Measurements from ENCODE around the gene ABR.
A peak's percentile ranks its signal among the peaks of the same experiment; 100 is the strongest.
"Not testable (repeated sequence)": the region's sequence is repeated elsewhere in the genome, so short reads cannot be mapped to it uniquely, and the experiment has no call there.

Gene ABR

GRCh38 chr17:987931-988330, 191.8 kb downstream of the ABR start:
- H3K27ac ChIP-seq, result no peak overlapping the region
- no peak overlapping the region for H3K4me3 ChIP-seq

DNA sequence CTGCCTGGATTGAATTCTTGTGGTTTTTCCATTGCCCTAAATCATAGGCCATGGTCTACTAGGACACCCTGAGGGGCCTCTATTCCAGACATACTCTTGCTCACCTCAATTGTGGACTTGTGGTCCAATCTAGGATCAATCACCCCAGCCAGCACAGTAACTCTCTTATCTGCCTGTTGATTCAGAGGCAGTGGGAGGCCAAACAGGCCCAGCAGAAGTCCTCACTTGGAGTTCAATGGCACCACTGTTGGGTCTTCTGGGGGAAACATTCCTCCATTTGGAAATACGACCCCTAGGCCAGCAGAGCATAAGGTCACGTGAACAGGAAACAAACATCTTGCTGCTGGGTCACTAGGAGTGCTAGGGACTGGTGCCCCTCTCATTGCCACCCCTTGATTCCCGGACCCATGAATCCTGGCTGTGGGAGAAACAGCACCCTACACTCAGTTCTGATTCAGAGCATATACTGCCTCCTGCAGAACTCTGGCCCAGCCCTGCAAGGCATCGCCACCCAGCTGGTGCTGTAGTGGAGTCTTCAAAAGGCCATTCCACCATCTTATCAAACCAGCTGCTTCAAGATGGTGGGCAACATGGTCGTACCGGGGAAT, 193.4 kb downstream of the ABR start:
- Histone ChIP-seq H3K27ac (no peak overlapping the region), H3K4me3 (no peak overlapping the region)

- Histone ChIP-seq H3K27ac (no peak overlapping the region), H3K4me3 (no peak overlapping the region)
Observed at GRCh38 chr17:983921-984320, 195.9 kb downstream of the ABR start.

GRCh38 chr17:981292-981658, 198.5 kb downstream of the ABR start:
- no peak overlapping the region for H3K27ac ChIP-seq
- no peak overlapping the region for H3K4me3 ChIP-seq

GRCh38 chr17:980406-981291, 199.1 kb downstream of the ABR start:
- Histone ChIP-seq H3K27ac (peak overlapping the region in 17 of 21 experiments; percentile 19 to 82 (median 66)), H3K4me3 (peak overlapping the region; percentile 58 to 75 (median 67))

GRCh38 chr17:979539-980405, 200.0 kb downstream of the ABR start, which contains the start of gene NXN:
NXN (minus strand) TSS chr17:979776.
- peak within 1 kb of the TSS; percentile 58 to 75 (median 67) for H3K4me3 ChIP-seq
- H3K27ac ChIP-seq, result peak within 1 kb of the TSS; percentile 58 to 91 (median 82)

- Histone ChIP-seq H3K4me3 (peak overlapping the region; percentile 58 to 75 (median 67)), H3K27ac (peak overlapping the region in 18 of 21 experiments; percentile 37 to 91 (median 82))
Observed at GRCh38 chr17:979212-979538, 200.6 kb downstream of the ABR start.

DNA sequence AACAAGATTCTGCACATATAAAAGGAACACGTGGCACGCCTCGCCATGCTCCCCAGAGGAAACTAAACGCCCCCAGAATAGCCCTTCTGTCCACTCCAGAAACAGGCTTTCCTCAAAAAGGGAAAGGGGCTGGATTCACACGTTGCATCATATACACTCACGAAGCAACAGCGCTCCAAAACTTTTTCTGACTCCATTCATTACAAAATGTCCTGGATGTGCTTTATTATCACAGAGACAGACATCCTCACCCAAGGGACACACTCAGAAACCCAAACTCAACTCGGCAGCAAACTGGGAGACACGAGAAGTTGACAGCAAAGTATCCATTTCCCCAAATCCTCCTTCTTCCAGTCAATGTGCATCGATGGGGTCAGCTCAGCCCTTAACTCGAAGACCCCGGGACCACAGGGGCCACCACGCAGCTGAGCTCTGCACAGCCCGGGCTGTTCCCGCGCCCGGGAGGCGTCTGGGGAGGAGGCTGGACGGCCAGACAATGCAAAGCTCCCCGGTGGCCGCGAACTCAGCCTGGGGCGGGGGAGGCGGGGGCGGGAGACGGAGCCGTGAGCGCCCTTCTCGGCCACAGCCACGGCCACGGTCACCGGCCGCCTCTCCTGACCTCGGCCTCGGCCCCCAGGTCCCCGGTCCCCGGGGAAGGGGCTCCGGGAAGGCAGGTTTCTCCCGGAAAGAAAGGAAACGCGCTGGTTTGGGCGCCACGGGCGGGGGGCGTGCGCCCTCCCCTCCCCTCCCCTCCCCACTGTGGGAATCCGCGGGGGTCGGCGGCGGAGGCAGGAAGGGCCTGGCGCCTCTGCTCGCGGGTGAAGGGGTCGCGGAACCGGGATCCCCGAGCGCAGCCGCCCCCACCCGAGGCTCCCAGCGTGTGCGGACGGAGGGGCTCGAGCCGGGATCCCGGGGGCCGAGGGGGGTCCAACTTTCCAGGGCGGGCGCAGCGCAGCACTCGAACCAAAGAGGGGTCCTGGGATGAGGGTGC, 201.4 kb downstream of the ABR start:
- H3K4me3 ChIP-seq, result peak overlapping the region; percentile 58 to 75 (median 67)
- H3K27ac ChIP-seq, result peak overlapping the region; percentile 58 to 91 (median 82)

GRCh38 chr17:977166-977565, 202.6 kb downstream of the ABR start:
- Histone ChIP-seq H3K27ac (peak overlapping the region in 5 of 21 experiments; percentile 25 to 89 (median 29)), H3K4me3 (peak overlapping the region in 3 of 7 experiments; percentile 58 to 73 (median 59))

DNA sequence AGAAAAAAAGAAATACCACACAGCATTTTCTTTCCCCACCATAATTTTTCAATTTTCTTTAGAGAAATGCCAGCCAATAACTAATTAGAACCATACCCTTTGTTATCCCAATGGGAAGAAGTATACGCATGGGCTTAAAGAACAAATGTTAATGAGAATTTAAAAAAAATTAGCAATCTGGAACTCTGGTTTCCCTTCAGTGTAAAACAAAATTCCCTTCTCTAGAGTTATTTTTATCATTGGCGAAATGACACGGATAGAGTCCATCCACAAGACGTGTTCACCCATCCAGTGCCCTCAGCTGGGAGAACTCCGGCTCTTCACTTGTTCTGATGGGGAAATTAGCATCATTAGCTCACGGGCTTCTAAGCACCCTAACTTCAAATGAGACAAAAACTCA, 203.5 kb downstream of the ABR start:
- Histone ChIP-seq H3K27ac (peak overlapping the region in 3 of 21 experiments; percentile 9 to 57 (median 40)), H3K4me3 (no peak overlapping the region)

- no peak overlapping the region for H3K4me3 ChIP-seq
- H3K27ac ChIP-seq, result peak overlapping the region in 3 of 21 experiments; percentile 2 to 31 (median 28)
Observed at GRCh38 chr17:975371-975915, 204.3 kb downstream of the ABR start.

DNA sequence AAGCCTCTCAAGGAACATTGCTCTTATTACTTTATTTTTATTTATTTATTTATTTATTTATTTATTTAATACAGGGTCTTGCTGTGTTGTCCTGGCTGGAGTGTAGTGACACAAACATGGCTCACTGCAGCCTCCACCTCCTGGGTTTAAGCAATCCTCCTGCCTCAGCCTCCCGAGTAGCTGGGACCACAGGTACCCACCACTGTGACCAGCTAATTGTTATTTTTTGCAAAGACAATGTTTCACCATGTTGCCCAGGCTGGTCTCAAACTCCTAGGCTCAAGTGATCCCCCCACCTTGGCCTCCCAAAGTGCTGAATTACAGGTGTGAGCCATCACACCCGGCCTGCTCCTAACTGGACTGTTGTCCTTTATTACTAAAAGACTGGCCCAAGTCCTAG, 205.0 kb downstream of the ABR start:
- H3K27ac ChIP-seq, result not testable (repeated sequence)

DNA sequence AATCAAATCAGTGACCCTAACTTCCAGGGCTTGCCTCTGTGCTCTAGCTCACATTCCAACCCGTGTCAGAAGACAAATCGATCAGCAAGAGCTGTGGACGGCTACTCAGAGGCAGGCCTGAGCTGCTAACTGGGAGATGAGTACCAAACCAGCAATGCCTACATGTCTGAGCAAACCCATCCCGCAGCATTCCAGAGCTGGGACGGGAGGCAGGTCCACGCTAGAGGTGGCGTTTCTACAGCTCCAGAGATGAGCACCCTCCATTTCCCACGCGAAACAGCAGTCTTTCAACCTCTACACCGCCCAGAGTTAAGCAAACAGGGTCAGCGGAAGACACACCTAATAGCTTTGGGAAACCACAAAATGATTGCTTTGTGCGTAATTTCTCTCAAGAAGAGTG, 206.7 kb downstream of the ABR start:
- H3K27ac ChIP-seq, result peak overlapping the region in 7 of 21 experiments; percentile 3 to 48 (median 36)
- H3K4me3 ChIP-seq, result no peak overlapping the region

More for the DNA sequence above, 205.0 kb downstream of the ABR start:
- H3K4me3 ChIP-seq, result not testable (repeated sequence)

- H3K4me3 ChIP-seq, result not testable (repeated sequence)
- peak overlapping the region in 1 of 21 experiments; percentile 15 for H3K27ac ChIP-seq
Observed at GRCh38 chr17:971861-972260, 207.9 kb downstream of the ABR start.

DNA sequence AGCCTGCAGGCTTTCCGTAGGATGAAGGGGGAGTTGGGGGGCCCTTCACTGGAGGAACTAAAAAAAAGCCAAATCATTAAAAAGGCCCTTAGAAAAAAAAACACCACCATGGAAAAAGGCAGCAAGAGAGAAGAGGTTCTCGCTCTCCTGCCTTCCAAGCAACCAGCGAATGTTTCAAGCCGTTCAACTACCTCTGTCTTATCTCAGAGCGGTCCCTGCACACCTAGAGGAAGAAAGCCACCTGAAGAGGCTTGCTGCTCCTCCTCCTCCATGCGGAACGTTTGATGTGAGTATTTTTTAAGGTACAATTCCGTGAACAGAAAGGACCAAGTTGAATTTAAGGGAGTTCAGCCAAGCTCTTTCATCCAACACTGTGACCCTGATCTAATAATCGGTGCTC, 209.4 kb downstream of the ABR start:
- peak overlapping the region in 2 of 21 experiments; percentile 13 to 21 for H3K27ac ChIP-seq
- H3K4me3 ChIP-seq, result no peak overlapping the region

DNA sequence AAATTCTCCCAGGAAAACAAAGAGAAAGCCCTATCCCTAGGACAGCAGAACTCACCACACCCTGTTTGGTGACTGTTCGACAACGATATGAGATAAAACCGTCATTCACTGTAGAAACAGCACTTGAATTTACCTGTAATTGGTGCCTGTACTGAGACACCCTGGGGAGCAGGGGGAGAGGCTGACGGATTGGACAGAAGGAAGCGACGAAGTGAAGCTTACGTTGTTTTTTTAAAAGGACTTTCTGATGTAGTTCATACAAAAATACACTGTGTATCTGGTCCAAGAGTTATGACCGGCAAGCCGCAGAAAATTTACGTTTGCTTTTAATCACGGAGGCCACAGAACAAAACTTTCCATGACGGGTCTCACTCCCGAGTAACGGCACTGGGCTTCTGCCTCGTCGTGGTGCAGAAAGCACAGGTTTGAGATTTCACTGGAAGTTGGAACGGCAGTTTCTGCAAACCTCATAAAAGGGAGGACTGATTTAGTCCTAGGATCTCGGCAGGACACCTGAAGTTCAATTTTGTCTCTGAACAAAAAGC, 209.9 kb downstream of the ABR start:
- Histone ChIP-seq H3K27ac (peak overlapping the region in 3 of 21 experiments; percentile 9 to 21 (median 13)), H3K4me3 (no peak overlapping the region)

DNA sequence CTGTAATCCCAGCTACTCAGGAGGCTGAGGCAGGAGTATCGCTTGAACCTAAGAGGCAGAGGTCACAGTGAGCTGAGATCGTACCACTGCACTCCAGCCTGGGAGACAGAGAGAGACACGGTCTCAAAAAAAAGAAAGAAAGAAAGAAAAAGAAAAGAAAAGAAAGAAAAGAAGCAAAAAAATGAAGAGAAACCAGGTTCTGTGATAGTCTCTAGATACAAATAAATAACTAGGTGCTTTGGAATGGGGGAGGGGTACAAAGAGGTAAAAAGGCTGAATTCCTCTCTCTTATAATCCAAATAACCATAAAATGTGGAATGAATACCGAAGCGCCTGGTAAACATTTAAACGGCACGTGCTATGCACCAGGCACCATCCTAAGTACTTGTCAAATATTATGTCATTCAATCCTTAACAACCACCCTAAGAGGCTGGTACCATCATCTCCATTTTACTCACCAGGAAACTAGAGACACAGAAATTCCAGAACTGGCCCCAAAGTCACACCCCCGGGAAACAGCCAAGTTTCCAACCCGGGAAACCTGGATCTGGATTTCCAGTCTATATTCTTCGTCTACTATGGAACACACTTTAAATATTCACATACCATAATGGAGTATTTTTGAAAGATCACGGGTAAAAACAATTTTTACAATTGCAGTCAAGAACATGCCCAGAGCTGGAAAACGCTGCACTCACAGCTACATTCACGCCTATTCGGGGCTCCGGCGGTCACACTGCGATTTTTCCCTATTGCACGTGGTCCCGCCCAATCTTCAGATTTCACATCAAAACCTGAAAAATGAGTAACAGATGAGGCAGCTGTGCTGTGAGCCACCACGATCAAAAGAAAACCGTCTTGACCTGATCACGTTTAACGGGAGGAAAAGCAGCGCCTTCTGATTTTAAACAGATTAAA, 210.7 kb downstream of the ABR start:
- no peak overlapping the region for H3K4me3 ChIP-seq
- peak overlapping the region in 1 of 21 experiments; percentile 9 for H3K27ac ChIP-seq
